ENCODE measurements around the gene KRTAP20-4.

- TF ChIP-seq CTCF (IDR thresholded peaks at IDR 0.05), result no peak
- TF ChIP-seq POLR2AphosphoS5 (IDR thresholded peaks at IDR 0.05), result no peak
- TF ChIP-seq POLR2A (IDR thresholded peaks at IDR 0.05), result no peak
- TF ChIP-seq EP300 (IDR thresholded peaks at IDR 0.05), result no peak
These were observed 14.5 kb downstream of the KRTAP20-4 start, which contains the start of gene KRTAP20-2 for GRCh38 chr21:30634906-30635305.
